CD4-positive, CD25-positive, alpha-beta regulatory T cell (primary cell): ENCODE results near the gene WDR88. TPM values are rescaled to one million over a fixed set of nuclear protein-coding genes. Genes with fewer than 3 reads are reported as not detected.
"Not testable (repeated sequence)": the region's sequence is repeated elsewhere in the genome, so short reads cannot be mapped to it uniquely, and the experiment has no call there.

ENCODE experiments used
- ATAC-seq, 2 donors: fragments of 150-1000 bp; cut with Tn5 transposase; one replicate each; pipeline ENCODE4 v1.10.0; 2021; ENCODE audit warnings: low read depth in 2 of 2, moderate number of reproducible peaks in 2 of 2, moderate library complexity in 1 of 2
- DNase-seq, 3 donors: peaks; one replicate each; pipeline versions ENCODE4 v3.0.0 to v3.0.0-alpha.2; 2012 to 2022; ENCODE audit warnings: mixed read lengths in 1 of 3
- H3K27ac ChIP-seq: one replicate; pipeline ENCODE4 v1.7.0; 2013; ENCODE audit warnings: mild to moderate bottlenecking, low read length; ENCODE audit not compliant: insufficient read depth, poor library complexity, severe bottlenecking
- H3K27me3 ChIP-seq: one replicate; pipeline ENCODE4 v1.7.0; 2013; ENCODE audit warnings: low read length; ENCODE audit not compliant: control insufficient read depth, insufficient read depth
- H3K36me3 ChIP-seq: one replicate; pipeline ENCODE4 v1.7.0; 2013; ENCODE audit warnings: mild to moderate bottlenecking, low read length, moderate library complexity; ENCODE audit not compliant: control insufficient read depth, insufficient read depth
- H3K4me1 ChIP-seq: 2 replicates; pipeline ENCODE4 v1.7.0; 2013; ENCODE audit warnings: mild to moderate bottlenecking, low read length; ENCODE audit not compliant: insufficient read depth, control insufficient read depth, poor library complexity, severe bottlenecking
- H3K4me3 ChIP-seq: one replicate; pipeline ENCODE4 v1.7.0; 2013; ENCODE audit warnings: low read depth, mild to moderate bottlenecking, low read length, moderate library complexity
- H3K9me3 ChIP-seq, 2 experiments: 1 replicate in 1 of 2; 2 replicates in 1 of 2; pipeline ENCODE4 v1.7.0; 2013; ENCODE audit warnings: low read length in 2 of 2, mild to moderate bottlenecking in 1 of 2, moderate library complexity in 1 of 2; ENCODE audit not compliant: control insufficient read depth in 2 of 2
- H3K27ac Mint-ChIP-seq, 3 donors: one replicate each; pipeline ENCODE4 v1.8.0; 2020 to 2022; ENCODE audit warnings: mild to moderate bottlenecking in 3 of 3, mixed read lengths in 3 of 3, moderate library complexity in 2 of 3
- H3K27me3 Mint-ChIP-seq: one replicate; pipeline ENCODE4 v1.8.0; 2022; ENCODE audit warnings: mild to moderate bottlenecking, mixed read lengths
- H3K36me3 Mint-ChIP-seq: one replicate; pipeline ENCODE4 v1.8.0; 2020; ENCODE audit warnings: mixed read lengths
- H3K4me1 Mint-ChIP-seq, 4 donors: one replicate each; pipeline ENCODE4 v1.8.0; 2020 to 2022; ENCODE audit warnings: mixed read lengths in 4 of 4, mild to moderate bottlenecking in 1 of 4
- H3K4me3 Mint-ChIP-seq, 4 donors: one replicate each; pipeline ENCODE4 v1.8.0; 2020 to 2022; ENCODE audit warnings: mild to moderate bottlenecking in 4 of 4, mixed read lengths in 4 of 4, moderate library complexity in 3 of 4
- H3K9me3 Mint-ChIP-seq, 7 donors: one replicate each; pipeline ENCODE4 v1.8.0; 2020 to 2022; ENCODE audit warnings: mixed read lengths in 7 of 7, mild to moderate bottlenecking in 3 of 7, moderate library complexity in 2 of 7
- polyA plus RNA-seq, 4 donors: library from polyadenylated mRNA; unstranded; fragments of 300-500 nt; fragmentation: Illumina TruSeq; gene quantifications; one replicate each; pipeline ENCODE4 v1.2.3, GENCODE V29; 2021
- total RNA-seq: library from RNA; stranded (reverse); gene quantifications from one replicate; pipeline ENCODE4 v1.2.3, GENCODE V29; 2022

The WDR88 gene
- total and polyA plus RNA-seq, 5 donors from 2014 or later, result 0.09 to 0.24 TPM; not detected in 3

DNA sequence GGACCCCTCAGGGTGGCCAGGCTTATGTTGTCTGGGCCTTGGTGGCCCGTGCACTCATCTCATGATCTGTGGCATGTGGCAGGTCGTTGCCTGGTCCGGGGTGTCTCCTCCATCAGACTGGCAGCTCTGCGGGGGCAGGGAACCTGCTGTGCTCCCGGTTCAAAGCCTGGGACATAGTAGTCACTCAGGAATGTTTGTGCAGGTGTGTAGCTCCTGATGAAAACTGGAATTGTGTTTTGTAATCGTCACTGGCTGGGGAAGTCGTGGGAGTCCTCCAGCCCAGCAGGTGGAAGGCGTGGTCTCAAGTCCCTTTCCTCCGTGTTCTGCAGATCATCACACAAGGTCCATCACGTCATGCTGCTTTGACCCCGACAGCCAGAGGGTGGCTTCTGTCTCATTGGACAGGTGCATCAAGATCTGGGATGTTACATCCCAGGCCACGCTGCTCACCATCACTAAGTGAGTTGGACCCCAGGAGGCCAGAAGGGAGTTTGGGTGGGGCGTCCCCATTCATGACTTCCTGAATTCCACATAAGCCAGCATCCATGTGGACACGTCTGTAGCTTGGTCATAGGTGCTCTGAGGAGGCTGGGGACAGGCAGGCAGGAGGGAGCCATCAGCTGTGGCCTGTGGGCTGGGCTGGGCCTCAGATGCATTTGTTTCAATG, 19.1 kb downstream of the WDR88 start:
- no peaks in the 10 kb centered on the region for H3K9me3 Mint-ChIP-seq
- H3K27ac Mint-ChIP-seq, result no peak overlapping the region
- DNase-seq, result no peak
- H3K27me3 Mint-ChIP-seq, result peaks cover 10% of the 10 kb centered on the region
- Histone ChIP-seq H3K27ac (no peak overlapping the region), H3K4me3 (no peak overlapping the region), H3K36me3 (no peaks in the 10 kb centered on the region), H3K4me1 (no peaks in the 10 kb centered on the region), H3K27me3 (no peaks in the 10 kb centered on the region), H3K9me3 (no peaks in the 10 kb centered on the region)
- H3K36me3 Mint-ChIP-seq, result no peaks in the 10 kb centered on the region
- no peak for ATAC-seq
- peaks cover 0 to 6% (median 0%) of the 10 kb centered on the region in 4 donors for H3K4me1 Mint-ChIP-seq
- H3K4me3 Mint-ChIP-seq, result no peak overlapping the region

DNA sequence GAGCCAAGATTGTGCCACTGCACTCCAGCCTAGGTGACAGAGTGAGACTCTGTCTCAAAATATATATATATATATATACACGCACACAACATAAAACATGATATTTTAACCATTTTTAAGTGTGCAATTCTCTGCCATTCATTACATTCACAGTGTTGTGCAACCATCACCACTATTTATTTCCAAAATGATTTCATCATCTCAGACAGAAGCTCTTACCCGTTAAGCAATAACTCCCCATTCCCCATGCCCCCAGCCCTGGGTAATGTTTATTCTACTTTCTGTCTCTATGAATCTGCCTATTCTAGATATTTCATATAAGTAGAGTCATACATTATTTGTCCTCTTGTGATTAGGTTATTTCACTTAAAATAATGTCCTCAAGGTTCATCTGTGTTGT, 20.3 kb downstream of the WDR88 start:
- H3K4me1 ChIP-seq, result no peaks in the 10 kb centered on the region
- no peak overlapping the region for H3K27ac Mint-ChIP-seq
- peaks cover 4% of the 10 kb centered on the region for H3K27me3 Mint-ChIP-seq

DNA sequence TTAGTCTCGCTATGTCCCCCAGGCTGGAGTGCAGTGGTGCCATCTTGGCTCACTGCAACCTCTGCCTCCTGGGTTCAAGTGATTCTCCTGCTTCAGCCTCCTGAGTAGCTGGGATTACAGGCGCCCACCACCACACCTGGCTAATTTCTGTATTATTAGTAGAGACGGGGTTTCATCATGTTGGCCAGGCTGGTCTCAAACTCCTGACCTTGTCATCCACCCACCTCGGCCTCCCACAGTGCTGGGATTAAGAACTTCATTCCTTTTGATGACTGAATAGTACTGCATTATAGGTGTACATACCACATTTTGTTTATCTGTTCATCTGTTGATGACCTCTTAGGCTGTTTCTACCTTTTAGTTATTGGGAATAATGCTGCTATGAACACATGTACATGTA, 20.7 kb downstream of the WDR88 start:
- not testable (repeated sequence) for H3K9me3 ChIP-seq, H3K4me1 ChIP-seq, H3K36me3 Mint-ChIP-seq, H3K4me3 Mint-ChIP-seq, H3K27ac Mint-ChIP-seq, H3K27ac ChIP-seq, ATAC-seq, H3K4me1 Mint-ChIP-seq, H3K4me3 ChIP-seq, H3K9me3 Mint-ChIP-seq, H3K36me3 ChIP-seq, H3K27me3 Mint-ChIP-seq, H3K27me3 ChIP-seq, DNase-seq

More for the DNA sequence above, 20.3 kb downstream of the WDR88 start:
- Mint-ChIP-seq H3K9me3 (no peaks in the 10 kb centered on the region), H3K36me3 (no peaks in the 10 kb centered on the region), H3K4me3 (no peak overlapping the region), H3K4me1 (no peaks in the 10 kb centered on the region)
- Histone ChIP-seq H3K9me3 (no peaks in the 10 kb centered on the region), H3K36me3 (no peaks in the 10 kb centered on the region), H3K27ac (no peak overlapping the region), H3K4me3 (no peak overlapping the region), H3K27me3 (no peaks in the 10 kb centered on the region)
- DNase-seq, result no peak
- no peak for ATAC-seq

DNA sequence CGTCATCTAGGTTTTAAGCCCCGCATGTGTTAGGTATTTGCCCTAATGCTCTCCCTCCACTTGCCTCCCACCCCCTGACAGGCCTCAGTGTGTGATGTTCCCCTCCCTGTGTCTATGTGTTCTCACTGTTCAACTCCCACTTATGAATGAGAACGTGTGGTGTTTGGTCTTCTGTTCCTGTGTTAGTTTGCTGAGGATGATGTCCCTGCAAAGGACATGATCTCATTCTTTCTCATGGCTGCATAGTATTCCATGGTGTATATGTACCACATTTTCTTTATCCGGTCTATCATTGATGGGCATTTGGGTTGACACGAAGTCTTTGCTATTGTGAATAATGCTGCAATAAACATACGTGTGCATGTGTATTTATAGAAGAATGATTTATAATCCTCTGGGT, 22.4 kb downstream of the WDR88 start:
- not testable (repeated sequence) for DNase-seq, H3K9me3 Mint-ChIP-seq, H3K4me3 ChIP-seq, H3K27ac ChIP-seq, ATAC-seq, H3K9me3 ChIP-seq, H3K4me1 ChIP-seq, H3K36me3 Mint-ChIP-seq, H3K27me3 ChIP-seq, H3K27ac Mint-ChIP-seq, H3K36me3 ChIP-seq, H3K27me3 Mint-ChIP-seq, H3K4me1 Mint-ChIP-seq
- peak overlapping the region in 1 of 4 donors; percentile 7 for H3K4me3 Mint-ChIP-seq

DNA sequence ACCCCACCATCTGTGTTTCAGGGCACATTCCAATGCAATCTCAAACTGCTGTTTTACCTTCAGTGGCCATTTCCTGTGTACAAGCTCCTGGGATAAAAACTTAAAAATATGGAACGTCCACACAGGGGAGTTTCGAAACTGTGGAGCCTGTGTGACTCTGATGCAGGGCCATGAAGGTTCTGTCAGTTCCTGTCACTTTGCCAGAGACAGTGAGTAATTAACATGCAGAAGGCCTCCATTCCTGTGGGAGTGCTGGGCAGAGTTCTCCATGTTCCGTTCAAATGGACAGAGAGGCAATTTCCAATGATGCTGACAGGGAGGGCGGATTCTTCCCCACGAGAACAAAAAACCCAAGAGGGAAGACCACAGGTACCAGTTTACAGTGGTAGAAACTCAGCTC, 24.4 kb downstream of the WDR88 start:
- no peaks in the 10 kb centered on the region for H3K9me3 Mint-ChIP-seq
- DNase-seq, result no peak
- Histone ChIP-seq H3K27me3 (no peaks in the 10 kb centered on the region), H3K4me3 (no peak overlapping the region), H3K27ac (no peak overlapping the region), H3K4me1 (peaks cover 21% of the 10 kb centered on the region), H3K36me3 (no peaks in the 10 kb centered on the region), H3K9me3 (no peaks in the 10 kb centered on the region)
- H3K4me1 Mint-ChIP-seq, result peaks cover 6 to 29% (median 16%) of the 10 kb centered on the region in 4 donors
- H3K27ac Mint-ChIP-seq, result no peak overlapping the region
- peaks cover 4% of the 10 kb centered on the region for H3K27me3 Mint-ChIP-seq
- no peaks in the 10 kb centered on the region for H3K36me3 Mint-ChIP-seq
- no peak for ATAC-seq
- H3K4me3 Mint-ChIP-seq, result no peak overlapping the region

GRCh38 chr19:33157906-33158305, 26.0 kb downstream of the WDR88 start:
- Histone ChIP-seq H3K27ac (no peak overlapping the region), H3K9me3 (no peaks in the 10 kb centered on the region), H3K36me3 (no peaks in the 10 kb centered on the region), H3K27me3 (no peaks in the 10 kb centered on the region), H3K4me3 (no peak overlapping the region), H3K4me1 (peaks cover 22% of the 10 kb centered on the region)
- Mint-ChIP-seq H3K9me3 (no peaks in the 10 kb centered on the region), H3K4me1 (peaks cover 6 to 32% (median 18%) of the 10 kb centered on the region in 4 donors), H3K36me3 (no peaks in the 10 kb centered on the region), H3K27ac (peak overlapping the region; percentile 32 to 56 (median 50)), H3K27me3 (no peaks in the 10 kb centered on the region), H3K4me3 (peak overlapping the region in 1 of 4 donors; percentile 47)
- no peak for DNase-seq
- ATAC-seq, result no peak

- peaks cover 22% of the 10 kb centered on the region for H3K4me1 ChIP-seq
- H3K4me3 Mint-ChIP-seq, result no peak overlapping the region
Measured at GRCh38 chr19:33158365-33158764, 26.5 kb downstream of the WDR88 start.

DNA sequence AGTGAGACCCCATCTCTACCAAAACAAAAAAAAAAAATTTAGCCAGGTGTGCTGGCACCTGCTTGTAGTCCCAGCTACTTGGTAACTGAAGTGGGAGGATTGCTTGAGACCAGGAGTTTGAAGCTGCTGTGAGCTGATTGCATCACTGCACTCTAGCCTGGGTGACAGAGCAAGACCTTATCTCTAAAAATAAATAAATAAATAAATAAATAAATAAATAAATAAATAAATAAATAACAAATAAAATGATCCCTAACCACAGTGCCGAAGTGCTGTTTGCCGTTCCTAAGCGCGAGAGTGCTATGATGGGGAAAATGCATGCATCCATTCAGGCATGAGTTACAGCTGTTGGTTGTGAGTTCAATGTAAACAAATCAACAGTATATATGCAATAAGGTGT, 27.2 kb downstream of the WDR88 start:
- Histone ChIP-seq H3K4me3 (no peak overlapping the region), H3K4me1 (peaks cover 22% of the 10 kb centered on the region), H3K27me3 (no peaks in the 10 kb centered on the region), H3K27ac (no peak overlapping the region), H3K36me3 (no peaks in the 10 kb centered on the region), H3K9me3 (no peaks in the 10 kb centered on the region)
- no peak for DNase-seq
- H3K4me3 Mint-ChIP-seq, result no peak overlapping the region
- H3K4me1 Mint-ChIP-seq, result peaks cover 6 to 32% (median 18%) of the 10 kb centered on the region in 4 donors
- peak overlapping the region in 1 of 3 donors; percentile 87 for H3K27ac Mint-ChIP-seq
- no peaks in the 10 kb centered on the region for H3K9me3 Mint-ChIP-seq
- no peak for ATAC-seq
- H3K27me3 Mint-ChIP-seq, result no peaks in the 10 kb centered on the region
- peaks cover 3% of the 10 kb centered on the region for H3K36me3 Mint-ChIP-seq

More at GRCh38 chr19:33158365-33158764, 26.5 kb downstream of the WDR88 start:
- Histone ChIP-seq H3K4me3 (no peak overlapping the region), H3K9me3 (no peaks in the 10 kb centered on the region), H3K27me3 (no peaks in the 10 kb centered on the region), H3K27ac (no peak overlapping the region), H3K36me3 (no peaks in the 10 kb centered on the region)
- Mint-ChIP-seq H3K36me3 (no peaks in the 10 kb centered on the region), H3K4me1 (peaks cover 6 to 32% (median 18%) of the 10 kb centered on the region in 4 donors), H3K27ac (peak overlapping the region in 1 of 3 donors; percentile 56), H3K27me3 (no peaks in the 10 kb centered on the region), H3K9me3 (no peaks in the 10 kb centered on the region)
- ATAC-seq, result no peak
- no peak for DNase-seq
